AG04450 (cell line): ENCODE data around the gene ADARB2. TPM values are rescaled to one million over a fixed set of nuclear protein-coding genes. Genes with fewer than 3 reads are reported as not detected.

Experiments used
- CTCF ChIA-PET: fragments of 300-600, 350-600 bp; formaldehyde crosslinking; extraction: SDS; loops from one replicate; lab custom pipeline; 2022; ENCODE audit warnings: antibody characterized with exemption, inconsistent platforms; lab: Charles Lee
- POLR2A ChIA-PET: fragments of 350-600 bp; formaldehyde crosslinking; extraction: SDS; loops from one replicate; lab custom pipeline; 2021; ENCODE audit warnings: antibody characterized with exemption, inconsistent platforms; lab: Yijun Ruan, JAX
- DNase-seq: peaks from one replicate; pipeline ENCODE4 v3.0.0-alpha.2; 2011; ENCODE audit warnings: low read depth, low spot score
- H3K27ac ChIP-seq: one replicate; pipeline ENCODE4 v1.5.1; 2012; ENCODE audit warnings: low read depth, low read length, control low read depth
- H3K27me3 ChIP-seq: one replicate; pipeline ENCODE4 v1.6.0; 2012; ENCODE audit warnings: low read length; ENCODE audit not compliant: control insufficient read depth, insufficient read depth
- H3K4me3 ChIP-seq: 2 replicates; pipeline ENCODE4 v1.5.1; 2011; ENCODE audit warnings: mild to moderate bottlenecking, low read depth, low read length, control low read depth
- H3K9me3 ChIP-seq: 2 replicates; pipeline ENCODE4 v1.5.1; 2012; ENCODE audit warnings: low read length; ENCODE audit not compliant: control insufficient read depth, insufficient read depth
- CTCF ChIP-seq: IDR thresholded peaks from 2 replicates; pipeline ENCODE4 v1.5.1; 2011; ENCODE audit warnings: low read depth, low read length, control low read depth, inconsistent platforms
- polyA plus RNA-seq: library from polyadenylated mRNA; depleted of rRNA; stranded (reverse); fragments of >200 nt; gene quantifications from 2 replicates; pipeline ENCODE4 v1.2.3, GENCODE V29; 2011

Gene ADARB2
- polyA plus RNA-seq, 1 experiment = not detected

DNA sequence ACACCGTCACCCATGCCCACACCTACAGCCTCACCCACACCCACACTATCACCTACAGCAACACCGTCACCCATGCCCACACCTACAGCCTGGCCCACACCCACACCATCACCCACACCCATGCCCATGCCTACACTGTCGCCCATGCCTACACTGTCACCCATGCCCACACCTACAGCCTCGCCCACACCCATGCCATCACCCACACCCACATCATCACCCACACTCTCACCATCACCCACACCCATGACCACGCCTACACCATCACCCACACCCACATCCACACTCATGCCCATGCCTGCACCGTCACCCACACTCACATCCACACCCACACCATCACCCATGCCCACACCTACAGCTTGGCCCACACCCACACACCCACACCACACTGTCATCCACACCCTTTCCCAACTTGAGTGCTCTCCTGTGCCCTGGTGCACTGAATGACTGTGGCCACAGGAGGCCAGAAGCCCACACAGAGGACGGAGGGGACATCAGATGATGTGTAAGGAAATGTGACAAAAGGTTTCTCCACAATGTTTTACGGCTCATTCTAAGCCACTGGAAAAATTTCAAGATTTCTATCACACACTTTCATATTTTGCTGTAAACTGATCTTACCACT is 527.9 kb downstream of the ADARB2 start:
- no peak for TF ChIP-seq CTCF
- peaks cover 72% of the 10 kb centered on the region for H3K9me3 ChIP-seq
- no peaks in the 10 kb centered on the region for H3K27me3 ChIP-seq
- no peak overlapping the region for H3K4me3 ChIP-seq
- no peak for DNase-seq
- ChIA-PET POLR2A (no interaction called here), CTCF (no interaction called here)
- H3K27ac ChIP-seq = no peak overlapping the region

GRCh38 chr10:1208366-1209311 is 528.7 kb downstream of the ADARB2 start:
- peaks cover 70% of the 10 kb centered on the region for H3K9me3 ChIP-seq
- ChIA-PET CTCF (no interaction called here), POLR2A (no interaction called here)
- TF ChIP-seq CTCF = no peak
- no peak overlapping the region for H3K4me3 ChIP-seq
- DNase-seq = no peak
- no peaks in the 10 kb centered on the region for H3K27me3 ChIP-seq
- H3K27ac ChIP-seq = no peak overlapping the region

DNA sequence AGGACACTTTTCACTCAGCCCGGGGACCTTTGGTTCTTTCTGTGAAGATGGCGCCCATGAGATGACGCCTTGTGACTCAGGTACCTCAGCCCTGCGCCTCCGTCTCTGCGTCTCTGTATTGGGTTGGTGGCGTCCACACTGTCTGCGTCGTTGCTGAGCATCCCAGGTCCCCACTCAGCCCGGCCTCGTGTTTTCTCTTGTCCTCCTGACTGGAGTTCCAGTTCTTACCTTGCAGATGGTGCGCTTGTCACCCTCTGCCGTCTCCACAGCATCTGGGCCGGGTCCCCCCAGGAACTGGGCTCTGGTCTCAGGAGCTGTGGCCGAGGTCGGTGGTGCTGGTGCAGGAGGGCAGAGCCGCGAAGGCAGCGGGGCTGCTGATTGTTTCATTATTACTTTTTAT is 530.7 kb downstream of the ADARB2 start:
- Histone ChIP-seq H3K9me3 (peaks cover 61% of the 10 kb centered on the region), H3K4me3 (no peak overlapping the region), H3K27ac (no peak overlapping the region), H3K27me3 (no peaks in the 10 kb centered on the region)
- DNase-seq = no peak
- ChIA-PET POLR2A (no interaction called here), CTCF (no interaction called here)
- TF ChIP-seq CTCF = no peak

DNA sequence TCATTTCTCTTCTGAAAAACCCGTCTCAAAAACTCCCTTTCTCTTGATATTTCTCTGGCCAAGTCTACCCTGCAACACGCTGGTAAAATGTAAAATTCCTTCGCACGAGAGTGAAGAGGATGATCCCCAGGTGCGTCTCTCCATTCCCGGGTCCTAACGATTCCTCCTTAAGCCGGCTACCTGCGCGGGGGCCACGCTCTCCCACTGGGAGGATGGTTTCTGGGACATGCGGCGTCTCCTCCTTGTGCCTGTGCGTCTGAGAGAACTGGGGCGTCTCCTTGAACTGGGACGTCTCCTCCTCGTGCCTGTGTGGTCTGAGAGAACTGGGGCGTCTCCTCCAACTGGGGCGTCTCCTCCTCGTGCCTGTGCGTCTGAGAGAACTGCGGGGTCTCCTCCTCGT is 531.2 kb downstream of the ADARB2 start:
- POLR2A ChIA-PET = no interaction called here

More for the DNA sequence above, 531.2 kb downstream of the ADARB2 start:
- Histone ChIP-seq H3K4me3 (no peak overlapping the region), H3K27ac (no peak overlapping the region), H3K27me3 (no peaks in the 10 kb centered on the region), H3K9me3 (peaks cover 61% of the 10 kb centered on the region)
- CTCF ChIA-PET = no interaction called here
- DNase-seq = no peak
- TF ChIP-seq CTCF = no peak
